KMS-11 (cell line): ENCODE results near the gene SLC16A1.

ENCODE experiments used
- H2AFZ ChIP-seq: fragments of 200-600 bp; sonication (generic); 2 replicates; pipeline ENCODE4 v1.6.1; 2016; ENCODE audit warnings: antibody characterized with exemption, mixed run types, low read depth
- H3K27ac ChIP-seq: fragments of 200-600 bp; sonication (generic); 2 replicates; pipeline ENCODE4 v1.6.1; 2016; ENCODE audit warnings: mild to moderate bottlenecking, mixed run types
- H3K27me3 ChIP-seq: fragments of 200-600 bp; sonication (generic); 2 replicates; pipeline ENCODE4 v1.6.1; 2017; ENCODE audit warnings: mild to moderate bottlenecking, low read depth, mixed run types, moderate library complexity; ENCODE audit not compliant: insufficient read depth
- H3K36me3 ChIP-seq: fragments of 200-600 bp; sonication (generic); 2 replicates; pipeline ENCODE4 v1.6.1; 2017; ENCODE audit warnings: mild to moderate bottlenecking, mixed run types; ENCODE audit not compliant: insufficient read depth
- H3K4me1 ChIP-seq: fragments of 200-600 bp; sonication (generic); 2 replicates; pipeline ENCODE4 v1.6.1; 2016; ENCODE audit warnings: mild to moderate bottlenecking, low read depth, mixed run types; ENCODE audit not compliant: poor library complexity, severe bottlenecking
- H3K4me2 ChIP-seq: fragments of 200-600 bp; sonication (generic); 2 replicates; pipeline ENCODE4 v1.7.0; 2016; ENCODE audit warnings: mild to moderate bottlenecking, mixed run types
- H3K4me3 ChIP-seq: fragments of 200-600 bp; sonication (generic); IDR thresholded peaks from 2 replicates; pipeline ENCODE4 v1.6.1; 2017; ENCODE audit warnings: low read depth, low read length, mixed read lengths; ENCODE audit not compliant: insufficient read depth
- H3K79me2 ChIP-seq: fragments of 200-600 bp; sonication (generic); 2 replicates; pipeline ENCODE4 v1.6.1; 2016; ENCODE audit warnings: low read depth, mixed run types; ENCODE audit not compliant: insufficient read depth
- H3K9ac ChIP-seq: fragments of 200-600 bp; sonication (generic); 2 replicates; pipeline ENCODE4 v1.6.1; 2016; ENCODE audit warnings: mild to moderate bottlenecking, mixed run types
- H4K20me1 ChIP-seq: fragments of 200-600 bp; sonication (generic); 2 replicates; pipeline ENCODE4 v1.6.1; 2016; ENCODE audit warnings: mild to moderate bottlenecking, mixed run types; ENCODE audit not compliant: insufficient read depth
- CTCF ChIP-seq: fragments of 200-600 bp; sonication (generic); conservative IDR thresholded peaks from 2 replicates; pipeline ENCODE4 v1.6.1; 2017; ENCODE audit warnings: low read depth, mild to moderate bottlenecking, antibody characterized with exemption, low read length, moderate library complexity, mixed read lengths

SLC16A1 gene

DNA sequence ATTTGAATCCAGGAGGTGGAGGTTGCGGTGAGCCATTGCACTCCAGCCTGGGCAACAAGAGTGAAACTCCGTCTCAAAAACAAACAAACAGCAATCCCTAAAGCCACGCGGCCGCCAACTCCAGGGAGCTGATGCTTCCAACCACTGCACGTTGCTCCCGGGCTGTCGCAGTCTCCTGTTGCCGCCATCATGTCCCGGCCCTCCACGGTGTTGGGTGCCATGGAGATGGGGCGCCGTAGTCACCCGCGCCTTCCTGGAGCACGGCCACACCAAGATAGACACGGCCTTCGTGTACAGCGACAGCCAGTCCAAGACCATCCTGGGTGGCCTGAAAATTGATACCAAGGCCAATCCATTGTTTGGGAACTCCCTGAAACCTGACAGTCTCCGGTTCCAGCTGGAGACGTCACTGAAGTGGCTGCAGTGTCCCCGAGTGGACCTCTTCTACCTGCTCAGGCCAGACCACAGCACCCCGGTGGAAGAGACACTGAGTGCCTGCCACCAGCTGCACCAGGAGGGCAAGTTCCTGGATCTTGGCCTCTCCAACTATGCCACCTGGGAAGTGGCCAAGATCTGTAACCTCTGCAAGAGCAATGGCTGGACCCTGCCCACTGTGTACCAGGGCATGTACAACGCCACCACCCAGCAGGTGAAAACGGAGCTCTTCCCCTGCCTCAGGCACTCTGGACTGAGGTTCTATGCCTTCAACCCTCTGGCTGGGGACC is 32.6 kb downstream of the SLC16A1 start:
- no peak overlapping the region for H2AFZ ChIP-seq
- no peaks in the 10 kb centered on the region; the same call in 1 of the 2 replicates for H3K79me2 ChIP-seq
- no peak overlapping the region for H3K4me2 ChIP-seq
- H4K20me1 ChIP-seq = no peaks in the 10 kb centered on the region
- H3K9ac ChIP-seq = no peak overlapping the region
- no peaks in the 10 kb centered on the region for H3K36me3 ChIP-seq
- H3K4me1 ChIP-seq = no peaks in the 10 kb centered on the region
- no peaks in the 10 kb centered on the region for H3K27me3 ChIP-seq
- H3K27ac ChIP-seq = no peak overlapping the region
- H3K4me3 ChIP-seq = no peak overlapping the region
- TF ChIP-seq CTCF = no peak

GRCh38 chr1:112911506-112912220 is 44.3 kb downstream of the SLC16A1 start:
- Histone ChIP-seq H3K4me3 (no peak overlapping the region), H3K9ac (no peak overlapping the region), H3K36me3 (no peaks in the 10 kb centered on the region)

GRCh38 chr1:112909847-112910246 is 46.1 kb downstream of the SLC16A1 start:
- no peak overlapping the region for H2AFZ ChIP-seq
- no peak overlapping the region for H3K4me3 ChIP-seq
- no peak overlapping the region for H3K27ac ChIP-seq
- no peaks in the 10 kb centered on the region for H4K20me1 ChIP-seq
- no peaks in the 10 kb centered on the region for H3K27me3 ChIP-seq
- no peak overlapping the region for H3K4me2 ChIP-seq
- H3K79me2 ChIP-seq = no peaks in the 10 kb centered on the region
- no peaks in the 10 kb centered on the region for H3K4me1 ChIP-seq
- no peak for TF ChIP-seq CTCF
- H3K9ac ChIP-seq = no peak overlapping the region
- no peaks in the 10 kb centered on the region for H3K36me3 ChIP-seq

More at GRCh38 chr1:112911506-112912220, 44.3 kb downstream of the SLC16A1 start:
- Histone ChIP-seq H2AFZ (no peak overlapping the region), H3K79me2 (no peaks in the 10 kb centered on the region), H3K27ac (no peak overlapping the region), H4K20me1 (no peaks in the 10 kb centered on the region), H3K4me2 (no peak overlapping the region), H3K4me1 (no peaks in the 10 kb centered on the region), H3K27me3 (no peaks in the 10 kb centered on the region)
- no peak for TF ChIP-seq CTCF

GRCh38 chr1:112906150-112906698 is 49.8 kb downstream of the SLC16A1 start:
- H3K9ac ChIP-seq = no peak overlapping the region
- no peak overlapping the region for H3K27ac ChIP-seq
- H3K79me2 ChIP-seq = no peaks in the 10 kb centered on the region
- H3K27me3 ChIP-seq = no peaks in the 10 kb centered on the region
- no peak for TF ChIP-seq CTCF
- H3K4me3 ChIP-seq = no peak overlapping the region
- no peak overlapping the region for H3K4me2 ChIP-seq
- H2AFZ ChIP-seq = no peak overlapping the region
- no peaks in the 10 kb centered on the region for H3K4me1 ChIP-seq
- no peaks in the 10 kb centered on the region for H3K36me3 ChIP-seq
- no peaks in the 10 kb centered on the region for H4K20me1 ChIP-seq
